HEK293 (cell line): ENCODE measurements around the gene CCDC160.

Experiments used
- CTCF ChIA-PET: fragments of 350-600 bp; formaldehyde crosslinking; extraction: SDS; loops from one replicate; lab custom pipeline; 2021; ENCODE audit warnings: antibody characterized with exemption; lab: Yijun Ruan, JAX
- POLR2A ChIA-PET: fragments of 300-600 bp; formaldehyde crosslinking; extraction: SDS; loops from one replicate; lab custom pipeline; 2020; ENCODE audit warnings: antibody characterized with exemption, inconsistent platforms; lab: Yijun Ruan, JAX
- H3K27ac ChIP-seq: fragments of 200-500 bp; sonication (Bioruptor generic); 2 replicates; pipeline ENCODE4 v1.5.1; 2014; ENCODE audit warnings: low read depth, low read length, control low read depth, inconsistent platforms; ENCODE audit errors: extremely low read depth
- H3K36me3 ChIP-seq, 2 experiments: fragments of 200-500 bp in 1 of 2; sonication (Bioruptor generic) in 1 of 2; 1 replicate in 1 of 2; 2 replicates in 1 of 2; pipeline ENCODE4 v1.5.1; 2014 to 2017; ENCODE audit warnings: inconsistent platforms in 2 of 2, low read length in 2 of 2; ENCODE audit not compliant: control insufficient read depth in 2 of 2, insufficient read depth in 1 of 2
- H3K4me1 ChIP-seq: fragments of 200-500 bp; sonication (Bioruptor generic); 2 replicates; pipeline ENCODE4 v1.5.1; 2014; ENCODE audit warnings: mild to moderate bottlenecking, low read length, inconsistent platforms; ENCODE audit not compliant: control insufficient read depth, insufficient read depth
- H3K4me3 ChIP-seq: 2 replicates; pipeline ENCODE4 v1.5.1; 2011; ENCODE audit warnings: low read depth, mild to moderate bottlenecking, control low read depth, low read length, moderate library complexity
- H3K9me3 ChIP-seq: fragments of 200-500 bp; sonication (Bioruptor generic); 2 replicates; pipeline ENCODE4 v1.5.1; 2014; ENCODE audit warnings: low read depth, low read length, inconsistent platforms; ENCODE audit not compliant: control insufficient read depth, insufficient read depth
- KLF8 ChIP-seq: fragments of 450-650 bp; formaldehyde crosslinking; IDR thresholded peaks from 2 replicates; pipeline ENCODE4 v1.5.1; 2016; ENCODE audit warnings: missing biosample characterization, missing genetic modification characterization
- PRDM1 ChIP-seq: fragments of 450-650 bp; formaldehyde crosslinking; IDR thresholded peaks from 2 replicates; pipeline ENCODE4; 2016; ENCODE audit warnings: missing biosample characterization, missing genetic modification characterization
- SCRT2 ChIP-seq: fragments of 450-650 bp; formaldehyde crosslinking; IDR thresholded peaks from 2 replicates; pipeline ENCODE4 v1.5.1; 2016; ENCODE audit warnings: missing biosample characterization, missing genetic modification characterization
- YY1 ChIP-seq: fragments of 450-650 bp; formaldehyde crosslinking; IDR thresholded peaks from 2 replicates; pipeline ENCODE4 v1.5.1; 2018; ENCODE audit warnings: missing biosample characterization, missing genetic modification characterization
- ZBTB1 ChIP-seq: fragments of 450-650 bp; formaldehyde crosslinking; IDR thresholded peaks from 2 replicates; pipeline ENCODE4 v1.5.1; 2016; ENCODE audit warnings: missing biosample characterization, missing genetic modification characterization
- ZBTB48 ChIP-seq: fragments of 450-650 bp; formaldehyde crosslinking; IDR thresholded peaks from 2 replicates; pipeline ENCODE4 v1.5.1; 2016; ENCODE audit warnings: missing biosample characterization, missing genetic modification characterization
- ZEB2 ChIP-seq: fragments of 450-650 bp; formaldehyde crosslinking; IDR thresholded peaks from 2 replicates; pipeline ENCODE4 v1.5.1; 2016; ENCODE audit warnings: missing biosample characterization, missing genetic modification characterization
- ZFP3 ChIP-seq: fragments of 450-650 bp; formaldehyde crosslinking; IDR thresholded peaks from 2 replicates; pipeline ENCODE4 v1.5.1; 2016; ENCODE audit warnings: low read depth, missing biosample characterization, missing genetic modification characterization
- ZNF114 ChIP-seq: fragments of 450-650 bp; formaldehyde crosslinking; IDR thresholded peaks from 2 replicates; pipeline ENCODE4 v1.5.0; 2017; ENCODE audit warnings: missing biosample characterization, missing genetic modification characterization
- ZNF121 ChIP-seq: fragments of 450-650 bp; formaldehyde crosslinking; IDR thresholded peaks from 2 replicates; pipeline ENCODE4 v1.5.1; 2016; ENCODE audit warnings: missing biosample characterization, missing genetic modification characterization
- ZNF184 ChIP-seq: fragments of 450-650 bp; IDR thresholded peaks from 2 replicates; pipeline ENCODE4 v1.5.1; 2018; ENCODE audit warnings: missing biosample characterization, mild to moderate bottlenecking, missing genetic modification characterization
- ZNF19 ChIP-seq: fragments of 450-650 bp; formaldehyde crosslinking; IDR thresholded peaks from 2 replicates; pipeline ENCODE4; 2016; ENCODE audit warnings: missing biosample characterization, missing genetic modification characterization, low read depth
- ZNF239 ChIP-seq: fragments of 450-650 bp; formaldehyde crosslinking; IDR thresholded peaks from 2 replicates; pipeline ENCODE4 v1.5.1; 2016; ENCODE audit warnings: missing biosample characterization, missing genetic modification characterization
- ZNF248 ChIP-seq: fragments of 450-650 bp; formaldehyde crosslinking; IDR thresholded peaks from 2 replicates; pipeline ENCODE4 v1.5.1; 2017; ENCODE audit warnings: missing biosample characterization, missing genetic modification characterization
- ZNF274 ChIP-seq, 2 experiments: fragments of 200-500 bp in 1 of 2; fragments of 450-650 bp in 1 of 2; sonication (Bioruptor generic) in 1 of 2; formaldehyde crosslinking in 1 of 2; IDR thresholded peaks; 2 replicates each; pipeline versions ENCODE4 v1.5.1 to v1.6.1; 2014 to 2016; ENCODE audit warnings: borderline replicate concordance in 1 of 2, inconsistent platforms in 1 of 2, low read length in 1 of 2, missing biosample characterization in 1 of 2, missing genetic modification characterization in 1 of 2
- ZNF324 ChIP-seq: fragments of 450-650 bp; formaldehyde crosslinking; IDR thresholded peaks from 2 replicates; pipeline ENCODE4 v1.5.1; 2016; ENCODE audit warnings: missing biosample characterization, missing genetic modification characterization
- ZNF354C ChIP-seq: fragments of 450-650 bp; formaldehyde crosslinking; IDR thresholded peaks from 2 replicates; pipeline ENCODE4 v1.5.1; 2016; ENCODE audit warnings: missing biosample characterization, missing genetic modification characterization, low read depth, borderline replicate concordance
- ZNF549 ChIP-seq: fragments of 450-650 bp; IDR thresholded peaks from 2 replicates; pipeline ENCODE4 v1.5.1; 2018; ENCODE audit warnings: missing biosample characterization, missing genetic modification characterization, mild to moderate bottlenecking, inconsistent platforms, moderate library complexity
- ZNF555 ChIP-seq: fragments of 450-650 bp; formaldehyde crosslinking; conservative IDR thresholded peaks from 2 replicates; pipeline ENCODE4 v1.5.1; 2017; ENCODE audit warnings: missing biosample characterization, mild to moderate bottlenecking, missing genetic modification characterization, inconsistent platforms
- ZNF600 ChIP-seq: fragments of 450-650 bp; formaldehyde crosslinking; IDR thresholded peaks from 2 replicates; pipeline ENCODE4 v1.5.1; 2016; ENCODE audit warnings: missing biosample characterization, missing genetic modification characterization
- ZNF629 ChIP-seq: fragments of 450-650 bp; formaldehyde crosslinking; IDR thresholded peaks from 2 replicates; pipeline ENCODE4 v1.5.1; 2017; ENCODE audit warnings: missing biosample characterization, missing genetic modification characterization
- ZNF670 ChIP-seq: fragments of 450-650 bp; formaldehyde crosslinking; IDR thresholded peaks from 2 replicates; pipeline ENCODE4 v1.5.1; 2016; ENCODE audit warnings: missing biosample characterization, missing genetic modification characterization, low read depth
- ZNF776 ChIP-seq: fragments of 450-650 bp; formaldehyde crosslinking; IDR thresholded peaks from 2 replicates; pipeline ENCODE4 v1.5.0; 2017; ENCODE audit warnings: missing biosample characterization, missing genetic modification characterization, borderline replicate concordance
- ZNF777 ChIP-seq: fragments of 450-650 bp; formaldehyde crosslinking; IDR thresholded peaks from 2 replicates; pipeline ENCODE4 v1.5.1; 2017; ENCODE audit warnings: missing biosample characterization, missing genetic modification characterization, borderline replicate concordance
- ZNF791 ChIP-seq: fragments of 450-650 bp; formaldehyde crosslinking; IDR thresholded peaks from 2 replicates; pipeline ENCODE4 v1.5.1; 2016; ENCODE audit warnings: missing biosample characterization, missing genetic modification characterization
- ZNF792 ChIP-seq: fragments of 450-650 bp; formaldehyde crosslinking; IDR thresholded peaks from 2 replicates; pipeline ENCODE4 v1.5.1; 2016; ENCODE audit warnings: missing biosample characterization, missing genetic modification characterization
- ZNF843 ChIP-seq: fragments of 450-650 bp; formaldehyde crosslinking; IDR thresholded peaks from 2 replicates; pipeline ENCODE4 v1.5.1; 2016; ENCODE audit warnings: missing biosample characterization, missing genetic modification characterization
- TF ChIP-seq, protein P1 (sequence below): fragments of 450-650 bp; formaldehyde crosslinking; optimal IDR thresholded peaks from 2 replicates; pipeline ENCODE3; 2016; ENCODE audit warnings: missing biosample characterization, mild to moderate bottlenecking, missing genetic modification characterization
- TF ChIP-seq, protein P2 (sequence below): fragments of 450-650 bp; formaldehyde crosslinking; IDR thresholded peaks from 2 replicates; pipeline ENCODE4 v1.5.1; 2017; ENCODE audit warnings: missing biosample characterization, mild to moderate bottlenecking, missing genetic modification characterization, moderate library complexity
- TF ChIP-seq, protein P3 (sequence below): fragments of 450-650 bp; formaldehyde crosslinking; IDR thresholded peaks from 2 replicates; pipeline ENCODE4 v1.5.0; 2017; ENCODE audit warnings: missing biosample characterization, missing genetic modification characterization, borderline replicate concordance

The CCDC160 gene

DNA sequence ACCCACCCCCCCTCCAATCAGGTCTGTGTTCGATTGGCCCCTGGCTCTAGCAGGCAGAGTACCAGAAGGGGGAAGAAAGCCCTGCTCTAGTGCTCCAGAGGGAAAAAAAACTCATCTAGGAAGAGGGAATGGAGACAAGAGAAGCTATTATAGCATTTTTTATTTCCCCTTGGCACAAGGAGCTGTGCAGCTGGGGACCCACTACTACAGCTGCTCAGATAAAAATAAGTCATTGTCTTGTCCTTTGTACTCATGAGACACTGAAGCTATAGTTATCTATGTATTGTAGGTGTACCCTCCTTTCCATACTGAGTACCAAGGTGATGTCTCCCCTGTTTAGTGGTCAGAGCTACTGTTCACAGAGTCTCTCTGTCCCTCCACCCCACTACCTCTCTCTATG is 14.3 kb downstream of the CCDC160 start:
- ChIA-PET POLR2A (no interaction called here), CTCF (interaction anchor here (0.6 to 1.2 kb wide), 2 partner anchors 9 to 415 kb away, joined by 3 read pairs; no protein-coding TSS in a partner anchor)
- no peak overlapping the region for H3K4me3 ChIP-seq
- TF ChIP-seq ZNF629 (tag by site-specific recombination) = no peak
- no peak for TF ChIP-seq ZNF19 (tag by site-specific recombination)
- no peak for TF ChIP-seq ZNF549 (tag by site-specific recombination)
- no peak for TF ChIP-seq ZNF239
- TF ChIP-seq KLF8 (tag by site-specific recombination) = no peak
- no peak for TF ChIP-seq ZNF792 (tag by site-specific recombination)
- TF ChIP-seq YY1 (tag by site-specific recombination) = no peak
- H3K27ac ChIP-seq = no peak overlapping the region
- H3K4me1 ChIP-seq = no peaks in the 10 kb centered on the region
- no peaks in the 10 kb centered on the region for H3K9me3 ChIP-seq
- H3K36me3 ChIP-seq = no peaks in the 10 kb centered on the region

DNA sequence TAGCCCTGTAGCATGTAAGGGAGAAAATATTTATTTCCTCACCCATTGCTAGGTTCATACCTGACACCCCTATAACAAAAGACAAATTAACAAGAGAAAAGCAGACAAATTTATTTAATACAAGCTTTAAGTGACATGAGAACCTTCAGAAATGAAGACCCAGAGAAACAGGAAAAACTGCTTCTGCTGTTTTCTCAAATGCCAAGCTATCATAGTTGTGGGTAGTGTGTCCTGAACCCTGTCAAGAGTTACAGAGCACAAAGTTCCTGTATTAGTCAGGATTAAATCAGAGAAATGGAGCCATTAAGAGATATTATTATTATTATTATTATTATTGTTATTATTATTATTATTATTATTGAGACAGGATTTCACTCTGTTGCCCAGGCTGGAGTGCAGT is 17.5 kb downstream of the CCDC160 start:
- H3K4me3 ChIP-seq = no peak overlapping the region

DNA sequence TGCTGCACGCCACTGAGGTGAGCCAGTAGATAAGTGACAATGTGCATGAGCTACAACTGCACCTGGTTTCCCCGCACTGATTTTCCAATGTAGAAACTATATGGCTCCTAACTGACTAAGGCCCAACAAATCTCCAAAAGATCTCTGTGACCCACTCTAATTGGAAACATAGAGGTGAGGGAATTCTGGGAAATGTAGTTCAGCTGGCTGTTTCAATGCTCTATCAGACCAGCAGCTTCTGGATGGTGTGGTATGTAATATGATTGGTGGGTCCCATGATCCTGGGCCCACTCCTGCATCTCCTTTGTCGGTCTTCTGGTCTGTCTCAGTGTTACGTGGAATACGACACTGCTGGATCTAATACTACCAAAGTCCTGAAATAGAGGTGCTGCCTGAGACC is 18.6 kb downstream of the CCDC160 start:
- no peak for TF ChIP-seq ZBTB48 (tag by site-specific recombination)
- no peak for TF ChIP-seq ZNF791 (tag by site-specific recombination)
- TF ChIP-seq, protein P1, sequence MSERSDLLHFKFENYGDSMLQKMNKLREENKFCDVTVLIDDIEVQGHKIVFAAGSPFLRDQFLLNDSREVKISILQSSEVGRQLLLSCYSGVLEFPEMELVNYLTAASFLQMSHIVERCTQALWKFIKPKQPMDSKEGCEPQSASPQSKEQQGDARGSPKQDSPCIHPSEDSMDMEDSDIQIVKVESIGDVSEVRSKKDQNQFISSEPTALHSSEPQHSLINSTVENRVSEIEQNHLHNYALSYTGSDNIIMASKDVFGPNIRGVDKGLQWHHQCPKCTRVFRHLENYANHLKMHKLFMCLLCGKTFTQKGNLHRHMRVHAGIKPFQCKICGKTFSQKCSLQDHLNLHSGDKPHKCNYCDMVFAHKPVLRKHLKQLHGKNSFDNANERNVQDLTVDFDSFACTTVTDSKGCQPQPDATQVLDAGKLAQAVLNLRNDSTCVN (tag by site-specific recombination) = no peak
- TF ChIP-seq ZEB2 = no peak
- TF ChIP-seq ZNF555 (tag by site-specific recombination) = no peak
- no peak for TF ChIP-seq ZNF274 (IDR thresholded peaks at IDR 0.05; ENCODE audit: low read length)
- TF ChIP-seq ZNF274 (tag by site-specific recombination; IDR thresholded peaks at IDR 0.05; ENCODE audit: borderline replicate concordance) = no peak
- TF ChIP-seq, protein P2, sequence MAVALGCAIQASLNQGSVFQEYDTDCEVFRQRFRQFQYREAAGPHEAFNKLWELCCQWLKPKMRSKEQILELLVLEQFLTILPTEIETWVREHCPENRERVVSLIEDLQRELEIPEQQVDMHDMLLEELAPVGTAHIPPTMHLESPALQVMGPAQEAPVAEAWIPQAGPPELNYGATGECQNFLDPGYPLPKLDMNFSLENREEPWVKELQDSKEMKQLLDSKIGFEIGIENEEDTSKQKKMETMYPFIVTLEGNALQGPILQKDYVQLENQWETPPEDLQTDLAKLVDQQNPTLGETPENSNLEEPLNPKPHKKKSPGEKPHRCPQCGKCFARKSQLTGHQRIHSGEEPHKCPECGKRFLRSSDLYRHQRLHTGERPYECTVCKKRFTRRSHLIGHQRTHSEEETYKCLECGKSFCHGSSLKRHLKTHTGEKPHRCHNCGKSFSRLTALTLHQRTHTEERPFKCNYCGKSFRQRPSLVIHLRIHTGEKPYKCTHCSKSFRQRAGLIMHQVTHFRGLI (tag by site-specific recombination) = no peak
- TF ChIP-seq SCRT2 (tag by site-specific recombination) = no peak
- no peak for TF ChIP-seq ZNF777
- no peak for TF ChIP-seq ZNF843 (tag by site-specific recombination)
- TF ChIP-seq ZFP3 = no peak
- no peak for TF ChIP-seq ZNF121 (tag by site-specific recombination)
- no peak for TF ChIP-seq ZNF354C (tag by site-specific recombination)
- TF ChIP-seq ZNF184 (tag by site-specific recombination) = no peak
- no peak for TF ChIP-seq ZBTB1
- TF ChIP-seq, protein P3, sequence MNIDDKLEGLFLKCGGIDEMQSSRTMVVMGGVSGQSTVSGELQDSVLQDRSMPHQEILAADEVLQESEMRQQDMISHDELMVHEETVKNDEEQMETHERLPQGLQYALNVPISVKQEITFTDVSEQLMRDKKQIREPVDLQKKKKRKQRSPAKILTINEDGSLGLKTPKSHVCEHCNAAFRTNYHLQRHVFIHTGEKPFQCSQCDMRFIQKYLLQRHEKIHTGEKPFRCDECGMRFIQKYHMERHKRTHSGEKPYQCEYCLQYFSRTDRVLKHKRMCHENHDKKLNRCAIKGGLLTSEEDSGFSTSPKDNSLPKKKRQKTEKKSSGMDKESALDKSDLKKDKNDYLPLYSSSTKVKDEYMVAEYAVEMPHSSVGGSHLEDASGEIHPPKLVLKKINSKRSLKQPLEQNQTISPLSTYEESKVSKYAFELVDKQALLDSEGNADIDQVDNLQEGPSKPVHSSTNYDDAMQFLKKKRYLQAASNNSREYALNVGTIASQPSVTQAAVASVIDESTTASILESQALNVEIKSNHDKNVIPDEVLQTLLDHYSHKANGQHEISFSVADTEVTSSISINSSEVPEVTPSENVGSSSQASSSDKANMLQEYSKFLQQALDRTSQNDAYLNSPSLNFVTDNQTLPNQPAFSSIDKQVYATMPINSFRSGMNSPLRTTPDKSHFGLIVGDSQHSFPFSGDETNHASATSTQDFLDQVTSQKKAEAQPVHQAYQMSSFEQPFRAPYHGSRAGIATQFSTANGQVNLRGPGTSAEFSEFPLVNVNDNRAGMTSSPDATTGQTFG (tag by site-specific recombination) = no peak
- no peak for TF ChIP-seq ZNF324 (tag by site-specific recombination)
- no peak for TF ChIP-seq ZNF600 (tag by site-specific recombination)
- no peak overlapping the region for H3K4me3 ChIP-seq
- CTCF ChIA-PET = interaction anchor here (0.7 to 1.5 kb wide), 6 partner anchors 8 to 463 kb away, joined by 3 to 6 read pairs (median 3); no protein-coding TSS in a partner anchor
- POLR2A ChIA-PET = no interaction called here
- no peak overlapping the region for H3K27ac ChIP-seq
- no peaks in the 10 kb centered on the region for H3K36me3 ChIP-seq
- no peaks in the 10 kb centered on the region for H3K4me1 ChIP-seq
- H3K9me3 ChIP-seq = no peaks in the 10 kb centered on the region

More for the DNA sequence above, 17.5 kb downstream of the CCDC160 start:
- Histone ChIP-seq H3K36me3 (no peaks in the 10 kb centered on the region), H3K9me3 (no peaks in the 10 kb centered on the region), H3K27ac (no peak overlapping the region), H3K4me1 (no peaks in the 10 kb centered on the region)
- TF ChIP-seq ZNF670 (tag by site-specific recombination) (no peak), ZNF776 (tag by site-specific recombination) (no peak), YY1 (tag by site-specific recombination) (no peak), ZNF248 (tag by site-specific recombination) (no peak), ZNF114 (tag by site-specific recombination) (no peak), PRDM1 (tag by site-specific recombination) (no peak), ZNF600 (tag by site-specific recombination) (no peak)
- CTCF ChIA-PET = interaction anchor here (0.6 to 2.7 kb wide), 18 partner anchors 8 to 462 kb away, joined by 3 to 12 read pairs (median 4); no protein-coding TSS in a partner anchor
- POLR2A ChIA-PET = no interaction called here
